ENCODE data around the gene ATOX1. TPM values are rescaled to one million over a fixed set of nuclear protein-coding genes. Genes with fewer than 3 reads are reported as not detected.

ATOX1 gene
- total RNA-seq, 1 donor from 2014 or later, result 120 TPM

- TF ChIP-seq CTCF (IDR thresholded peaks at IDR 0.05) (no peak), POLR2AphosphoS5 (IDR thresholded peaks at IDR 0.05; ENCODE audit: insufficient read depth in 1 of 2, low read depth in 1 of 2) (no peak), POLR2A (IDR thresholded peaks at IDR 0.05) (no peak)
- Histone ChIP-seq H3K4me1 (peaks cover 9% of the 10 kb centered on the region), H3K27me3 (no peaks in the 10 kb centered on the region), H3K27ac (no peak overlapping the region), H3K36me3 (no peaks in the 10 kb centered on the region), H3K9me3 (no peaks in the 10 kb centered on the region), H3K4me3 (no peak overlapping the region)
- DNase-seq (ENCODE audit: extremely low spot score in 2 of 2), result no peak
- intact Hi-C loops (cut with DNase I), result no loop called here
Observed at GRCh38 chr5:151766975-151767374, 8.5 kb upstream of the ATOX1 start.

- Histone ChIP-seq H3K27ac (no peak overlapping the region), H3K9me3 (no peaks in the 10 kb centered on the region), H3K4me1 (peaks cover under 1% of the 10 kb centered on the region), H3K36me3 (no peaks in the 10 kb centered on the region), H3K4me3 (no peak overlapping the region), H3K27me3 (no peaks in the 10 kb centered on the region)
- no peak for DNase-seq (ENCODE audit: extremely low spot score in 2 of 2)
- TF ChIP-seq POLR2A (IDR thresholded peaks at IDR 0.05) (no peak), POLR2AphosphoS5 (IDR thresholded peaks at IDR 0.05; ENCODE audit: insufficient read depth in 1 of 2, low read depth in 1 of 2) (no peak), CTCF (IDR thresholded peaks at IDR 0.05) (no peak)
- intact Hi-C loops (cut with DNase I), result no loop called here
Observed at GRCh38 chr5:151764801-151765200, 6.4 kb upstream of the ATOX1 start.

DNA sequence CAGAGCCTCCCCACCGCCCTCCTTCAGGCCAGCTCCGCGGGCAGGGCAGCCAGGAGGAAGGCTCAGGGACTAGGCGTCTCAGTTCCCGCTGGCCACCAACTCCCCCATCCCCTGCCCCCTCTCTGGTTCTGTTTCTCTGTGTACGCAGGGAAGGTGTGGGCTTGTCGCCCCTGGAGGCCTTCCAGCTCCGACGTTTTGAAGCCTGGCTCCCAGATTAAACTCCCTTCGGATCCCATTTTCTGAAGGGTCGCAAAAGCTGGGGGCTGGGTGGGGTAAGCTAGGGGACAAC lies 346 bp downstream of the ATOX1 start:
- Histone ChIP-seq H3K27me3 (no peaks in the 10 kb centered on the region), H3K4me3 (peak overlapping the region; percentile 58 to 91), H3K36me3 (peaks cover 0 to 5% of the 10 kb centered on the region in 2 donors), H3K4me1 (peaks cover 32% of the 10 kb centered on the region), H3K9me3 (no peaks in the 10 kb centered on the region), H3K27ac (peak overlapping the region; percentile 93)
- DNase-seq (ENCODE audit: extremely low spot score in 2 of 2), result no peak
- intact Hi-C loops (cut with DNase I), result no loop called here
- no peak for TF ChIP-seq CTCF (IDR thresholded peaks at IDR 0.05)
- no peak for TF ChIP-seq POLR2AphosphoS5 (IDR thresholded peaks at IDR 0.05; ENCODE audit: insufficient read depth in 1 of 2, low read depth in 1 of 2)
- no peak for TF ChIP-seq POLR2A (IDR thresholded peaks at IDR 0.05)

DNA sequence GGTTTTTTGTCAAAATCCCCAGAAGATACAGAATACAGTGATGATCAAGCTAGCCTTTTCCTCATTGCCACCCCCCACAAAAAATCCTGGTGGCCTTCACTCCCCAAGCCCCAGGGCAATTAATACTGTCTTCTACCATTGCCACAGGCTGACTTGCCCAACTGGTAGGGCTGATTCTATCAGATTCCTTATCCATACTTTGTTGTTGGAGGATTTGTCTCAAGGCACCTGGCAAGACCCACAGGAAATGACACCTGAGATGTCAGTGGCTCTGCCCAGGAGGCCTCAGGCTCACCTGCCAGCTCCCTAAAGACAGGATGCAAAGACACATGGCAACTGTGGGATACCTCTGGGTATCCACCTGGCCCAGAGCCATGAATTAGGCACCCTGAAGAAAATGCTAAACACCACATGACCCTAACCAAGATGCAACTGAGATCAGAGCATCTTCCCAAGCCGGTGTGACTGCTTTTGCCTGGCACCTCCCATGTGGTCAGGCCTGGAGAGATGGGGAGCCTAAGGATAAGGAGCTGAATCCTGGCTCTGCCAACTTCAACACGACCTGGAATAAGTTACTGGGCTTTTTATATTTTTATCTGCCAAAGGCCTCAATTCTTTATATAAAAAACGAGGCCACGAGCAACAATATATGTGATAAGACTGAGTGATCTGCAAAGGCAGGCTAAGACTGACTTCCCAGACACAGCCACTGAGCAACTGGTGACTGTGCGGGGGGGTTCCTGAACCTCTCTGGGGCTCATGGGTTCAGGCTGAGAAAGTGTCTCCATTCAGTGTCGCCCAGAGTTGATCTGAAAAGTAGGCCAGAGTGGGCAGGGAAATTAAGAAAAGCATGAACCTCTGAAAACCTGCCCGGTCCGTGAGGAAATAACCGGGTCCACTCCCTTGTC lies 944 bp downstream of the ATOX1 start:
- TF ChIP-seq POLR2AphosphoS5 (IDR thresholded peaks at IDR 0.05; ENCODE audit: insufficient read depth in 1 of 2, low read depth in 1 of 2) (no peak), CTCF (IDR thresholded peaks at IDR 0.05) (no peak), POLR2A (IDR thresholded peaks at IDR 0.05) (no peak)
- intact Hi-C loops (cut with DNase I), result no loop called here
- peaks cover 32% of the 10 kb centered on the region for H3K4me1 ChIP-seq
- H3K27ac ChIP-seq, result peak overlapping the region; percentile 93
- H3K27me3 ChIP-seq, result no peaks in the 10 kb centered on the region
- H3K4me3 ChIP-seq, result peak overlapping the region; percentile 58 to 91
- peaks cover 0 to 8% of the 10 kb centered on the region in 2 donors for H3K36me3 ChIP-seq
- H3K9me3 ChIP-seq, result no peaks in the 10 kb centered on the region
- no peak for DNase-seq (ENCODE audit: extremely low spot score in 2 of 2)

DNA sequence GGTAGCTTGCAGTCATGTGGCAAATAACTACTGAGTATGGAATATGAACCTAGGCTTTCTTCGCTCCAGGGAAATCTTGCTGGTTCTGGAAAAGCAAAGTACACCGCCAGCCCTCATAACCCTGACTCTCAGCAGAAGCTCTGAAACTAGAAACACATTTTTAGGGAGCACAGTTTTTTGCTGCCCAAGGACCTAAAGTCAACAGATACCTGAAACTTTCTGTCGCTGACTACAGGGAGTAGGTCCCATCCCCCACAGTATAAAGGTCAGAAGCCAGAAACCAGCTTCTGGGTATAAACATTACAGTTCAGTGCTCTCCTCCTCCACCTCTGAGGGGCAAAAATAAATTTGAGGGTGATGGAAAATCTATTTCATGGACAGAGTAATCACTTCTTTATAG lies 3.0 kb downstream of the ATOX1 start:
- Histone ChIP-seq H3K9me3 (no peaks in the 10 kb centered on the region), H3K36me3 (peaks cover 0 to 8% of the 10 kb centered on the region in 2 donors), H3K4me3 (no peak overlapping the region), H3K27me3 (no peaks in the 10 kb centered on the region), H3K4me1 (peaks cover 43% of the 10 kb centered on the region), H3K27ac (no peak overlapping the region)
- no peak for TF ChIP-seq POLR2AphosphoS5 (IDR thresholded peaks at IDR 0.05; ENCODE audit: insufficient read depth in 1 of 2, low read depth in 1 of 2)
- no peak for TF ChIP-seq CTCF (IDR thresholded peaks at IDR 0.05)
- no peak for TF ChIP-seq POLR2A (IDR thresholded peaks at IDR 0.05)
- no peak for DNase-seq (ENCODE audit: extremely low spot score in 2 of 2)
- intact Hi-C loops (cut with DNase I), result no loop called here

Measured in vagina (tissue), 2 donors.